GM12875 (cell line): ENCODE data around the gene ABCA3.

Source experiments
- H3K4me3 ChIP-seq: one replicate; pipeline ENCODE4 v1.5.1; 2011; ENCODE audit warnings: low read depth, low read length, control low read depth
- TF ChIP-seq, protein P1 (sequence below): IDR thresholded peaks from 2 replicates; pipeline ENCODE4 v1.5.1; 2011; ENCODE audit warnings: low read depth, mild to moderate bottlenecking, control low read depth, inconsistent platforms, low read length, moderate library complexity, borderline replicate concordance; ENCODE audit not compliant: insufficient read depth

The ABCA3 gene

DNA sequence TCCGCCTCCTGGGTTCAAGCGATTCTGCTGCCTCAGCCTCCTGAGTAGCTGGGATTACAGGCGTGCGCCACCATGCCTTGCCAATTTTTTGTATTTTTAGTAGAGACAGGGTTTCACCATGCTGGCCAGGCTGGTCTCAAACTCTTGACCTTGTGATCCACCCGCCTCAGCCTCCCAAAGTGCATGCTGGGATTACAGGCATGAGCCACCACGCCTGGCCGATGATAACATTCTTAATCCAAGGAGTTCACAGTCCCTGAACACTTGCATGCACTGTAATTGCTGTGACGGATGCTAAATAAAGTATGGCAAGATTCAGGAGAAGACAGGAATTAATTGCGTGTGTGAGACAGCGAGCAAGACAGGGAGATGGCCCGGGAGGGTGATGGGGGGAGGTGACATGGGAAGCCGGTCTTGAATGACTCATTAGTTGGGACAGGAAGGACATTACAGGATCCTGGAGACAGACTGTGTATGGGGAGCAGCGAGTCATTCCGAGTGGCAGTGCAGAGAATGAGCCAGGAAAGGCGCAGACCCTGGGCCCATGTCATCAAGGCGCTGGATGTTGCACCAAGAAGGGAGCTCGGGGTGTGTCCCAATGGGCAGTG, 6.7 kb downstream of the ABCA3 start:
- H3K4me3 ChIP-seq: no peak overlapping the region
- TF ChIP-seq, protein P1, sequence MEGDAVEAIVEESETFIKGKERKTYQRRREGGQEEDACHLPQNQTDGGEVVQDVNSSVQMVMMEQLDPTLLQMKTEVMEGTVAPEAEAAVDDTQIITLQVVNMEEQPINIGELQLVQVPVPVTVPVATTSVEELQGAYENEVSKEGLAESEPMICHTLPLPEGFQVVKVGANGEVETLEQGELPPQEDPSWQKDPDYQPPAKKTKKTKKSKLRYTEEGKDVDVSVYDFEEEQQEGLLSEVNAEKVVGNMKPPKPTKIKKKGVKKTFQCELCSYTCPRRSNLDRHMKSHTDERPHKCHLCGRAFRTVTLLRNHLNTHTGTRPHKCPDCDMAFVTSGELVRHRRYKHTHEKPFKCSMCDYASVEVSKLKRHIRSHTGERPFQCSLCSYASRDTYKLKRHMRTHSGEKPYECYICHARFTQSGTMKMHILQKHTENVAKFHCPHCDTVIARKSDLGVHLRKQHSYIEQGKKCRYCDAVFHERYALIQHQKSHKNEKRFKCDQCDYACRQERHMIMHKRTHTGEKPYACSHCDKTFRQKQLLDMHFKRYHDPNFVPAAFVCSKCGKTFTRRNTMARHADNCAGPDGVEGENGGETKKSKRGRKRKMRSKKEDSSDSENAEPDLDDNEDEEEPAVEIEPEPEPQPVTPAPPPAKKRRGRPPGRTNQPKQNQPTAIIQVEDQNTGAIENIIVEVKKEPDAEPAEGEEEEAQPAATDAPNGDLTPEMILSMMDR: no peak

DNA sequence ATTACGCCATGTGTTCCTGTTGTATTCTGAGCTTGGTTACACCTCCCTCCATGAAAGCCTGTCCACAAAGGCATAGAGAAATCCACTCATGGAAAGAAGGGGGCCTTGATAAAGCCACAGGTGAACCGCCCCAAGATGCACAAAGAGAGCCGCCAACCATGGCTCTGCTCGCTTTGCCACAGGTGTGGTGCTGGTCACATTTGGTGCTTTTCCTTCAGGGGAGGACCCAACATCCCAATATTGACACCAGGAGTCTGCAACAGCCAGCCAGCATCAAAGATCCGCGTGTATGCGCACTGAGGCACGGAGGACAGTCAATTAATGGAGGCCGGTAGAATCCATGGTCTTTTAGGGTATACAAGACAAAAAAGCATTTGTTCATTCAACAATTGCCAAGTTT, 7.3 kb downstream of the ABCA3 start:
- TF ChIP-seq, protein P1: no peak
- H3K4me3 ChIP-seq: no peak overlapping the region

DNA sequence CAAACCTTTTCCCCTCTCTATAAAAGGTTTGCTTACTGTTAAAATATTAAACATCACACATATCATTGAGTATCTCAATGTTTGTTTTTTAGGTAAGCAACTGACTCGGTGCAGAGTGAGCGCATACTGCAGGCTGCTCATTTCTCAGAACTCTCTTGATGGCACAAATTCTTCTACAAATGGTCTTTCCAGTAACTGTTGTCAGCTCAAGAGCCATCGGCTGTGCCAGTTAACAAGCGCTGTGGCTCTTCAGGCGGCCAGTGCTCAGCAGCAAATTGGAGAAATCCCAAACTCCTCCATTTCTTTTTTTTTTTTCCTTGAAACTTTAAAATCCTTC, 8.6 kb downstream of the ABCA3 start:
- TF ChIP-seq, protein P1: no peak
- H3K4me3 ChIP-seq: no peak overlapping the region

DNA sequence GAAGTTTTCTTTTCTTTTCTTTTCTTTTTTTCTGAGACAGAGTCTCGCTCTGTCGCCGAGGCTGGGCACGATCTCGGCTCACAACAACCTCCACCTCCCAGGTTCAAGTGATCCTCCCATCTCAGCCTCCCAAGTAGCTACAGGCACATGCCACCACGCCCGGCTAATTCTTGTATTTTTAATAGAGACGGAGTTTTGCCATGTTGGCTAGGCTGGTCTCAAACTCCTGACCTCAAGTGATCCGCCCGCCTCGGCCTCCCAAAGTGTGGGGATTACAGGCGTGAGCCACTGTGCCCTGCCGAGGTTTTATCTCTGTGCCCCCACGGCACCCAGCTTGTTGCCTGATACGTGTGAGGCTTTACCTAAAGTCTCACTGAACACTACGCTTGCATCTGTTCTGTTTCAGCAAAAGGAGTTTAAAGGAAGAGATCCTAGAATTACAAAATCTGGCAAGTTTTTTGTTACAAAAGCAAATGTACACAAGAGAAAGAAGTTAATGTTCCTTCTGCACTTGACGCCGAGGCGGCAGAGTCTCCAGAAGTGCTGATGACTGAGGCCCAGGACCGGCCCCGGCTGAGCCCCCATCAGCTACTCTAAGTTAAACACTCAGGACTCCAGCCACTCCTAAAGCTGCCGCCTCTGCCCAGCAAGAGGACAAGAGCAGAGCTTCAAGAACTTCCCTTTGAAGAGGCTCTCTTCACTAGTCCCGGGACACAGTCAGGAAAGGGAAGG, 9.2 kb downstream of the ABCA3 start:
- TF ChIP-seq, protein P1: no peak
- no peak overlapping the region for H3K4me3 ChIP-seq

DNA sequence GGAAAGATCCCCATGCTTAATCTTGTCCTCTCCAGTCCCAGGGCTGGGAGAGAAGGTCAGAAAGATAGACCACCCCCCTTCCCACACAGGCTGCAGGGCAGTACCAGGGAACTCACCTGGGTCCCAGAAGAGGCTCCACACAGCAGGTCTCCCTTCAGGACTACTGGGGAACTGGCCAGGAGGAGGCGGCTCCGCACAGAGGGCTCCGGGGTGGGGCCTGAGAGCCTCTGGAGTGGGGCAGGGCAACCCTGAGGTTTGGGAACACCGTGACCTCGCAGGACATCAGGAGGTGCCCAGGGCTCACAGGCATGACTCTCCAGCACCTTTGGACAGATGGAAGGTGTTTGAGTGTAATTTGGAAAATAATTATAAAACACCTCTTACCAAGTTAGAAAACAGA, 11.0 kb downstream of the ABCA3 start:
- TF ChIP-seq, protein P1: no peak
- H3K4me3 ChIP-seq: no peak overlapping the region

DNA sequence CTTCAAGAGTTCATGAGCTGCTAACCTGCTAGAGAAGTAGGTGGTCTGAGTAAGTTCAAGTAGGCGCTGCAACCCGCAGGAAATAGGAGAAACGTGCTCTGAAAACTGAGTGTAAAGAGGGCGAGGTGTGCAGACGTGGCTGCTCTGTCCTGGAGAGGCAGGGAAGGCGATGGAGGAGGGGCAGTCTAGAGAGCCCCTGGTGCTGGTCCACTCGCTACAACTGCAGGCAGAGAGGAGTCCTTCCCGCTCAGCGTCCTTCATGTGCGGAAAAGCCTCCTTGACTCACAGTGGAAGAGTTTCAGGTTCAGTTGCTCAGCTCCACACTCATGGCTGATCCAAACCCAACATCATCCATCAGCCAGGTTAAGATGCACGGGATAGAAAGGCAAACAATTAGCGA, 12.1 kb downstream of the ABCA3 start:
- H3K4me3 ChIP-seq: no peak overlapping the region
- TF ChIP-seq, protein P1: no peak

DNA sequence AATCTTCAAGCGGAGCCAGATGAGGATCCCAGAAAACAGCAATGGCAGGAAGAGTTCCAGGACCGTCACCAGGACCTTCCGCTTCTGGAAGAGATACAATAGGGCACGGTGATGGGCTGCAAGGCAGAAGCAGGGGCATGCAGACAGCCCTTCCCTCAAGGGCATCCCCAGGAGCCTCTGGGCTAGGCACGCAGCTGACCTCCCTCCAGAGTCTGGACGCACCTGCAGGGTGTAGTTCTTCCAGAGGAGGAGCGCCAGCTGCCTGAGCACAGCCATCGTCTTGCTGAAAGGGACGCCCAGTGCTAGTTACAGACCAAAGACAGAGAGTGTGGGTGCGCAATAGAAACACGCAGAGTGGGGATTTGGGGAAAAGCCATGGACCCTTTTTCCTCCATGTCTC, 14.3 kb downstream of the ABCA3 start:
- TF ChIP-seq, protein P1: no peak
- no peak overlapping the region for H3K4me3 ChIP-seq
